Activated CD8-positive, alpha-beta T cell treated with anti-CD3 and anti-CD28 coated beads for 36 hours (primary cell): ENCODE measurements around the gene PARP15. TPM values are rescaled to one million over a fixed set of nuclear protein-coding genes. Genes with fewer than 3 reads are reported as not detected.
"Not testable (repeated sequence)": the region's sequence is repeated elsewhere in the genome, so short reads cannot be mapped to it uniquely, and the experiment has no call there.

Source experiments
- ATAC-seq: fragments of 200-7000 bp; cut with Tn5 transposase; one replicate; pipeline ENCODE4 v1.10.0; 2021; ENCODE audit warnings: mild to moderate bottlenecking, moderate library complexity
- CTCF ChIA-PET: fragments of 350-600 bp; sonication (Branson Sonifier 250); formaldehyde crosslinking; loops from one replicate; lab custom pipeline; 2021; ENCODE audit warnings: antibody characterized with exemption; lab: Charles Lee
- POLR2A ChIA-PET: fragments of 350-600 bp; sonication (Branson Sonifier 250); formaldehyde crosslinking; loops from one replicate; lab custom pipeline; 2021; ENCODE audit warnings: antibody characterized with exemption; lab: Charles Lee
- DNase-seq: peaks from one replicate; pipeline ENCODE4 v3.0.0-alpha.2; 2020
- H3K27ac Mint-ChIP-seq: one replicate; pipeline ENCODE4 v1.8.0; 2021; ENCODE audit warnings: mild to moderate bottlenecking, mixed read lengths
- H3K27me3 Mint-ChIP-seq: one replicate; pipeline ENCODE4 v1.8.0; 2021; ENCODE audit warnings: mixed read lengths
- H3K36me3 Mint-ChIP-seq: one replicate; pipeline ENCODE4 v1.8.0; 2021; ENCODE audit warnings: low read depth, mixed read lengths
- H3K4me1 Mint-ChIP-seq: one replicate; pipeline ENCODE4 v1.8.0; 2021; ENCODE audit warnings: low read depth, mixed read lengths
- H3K4me3 Mint-ChIP-seq: one replicate; pipeline ENCODE4 v1.8.0; 2021; ENCODE audit warnings: mild to moderate bottlenecking, moderate library complexity, mixed read lengths
- H3K9me3 Mint-ChIP-seq: one replicate; pipeline ENCODE4 v1.8.0; 2021; ENCODE audit warnings: mixed read lengths
- CTCF ChIP-seq: fragments of 200-600 bp; IDR thresholded peaks from one replicate; pipeline ENCODE4 v1.8.0; 2022; ENCODE audit warnings: antibody characterized with exemption, mild to moderate bottlenecking
- intact Hi-C: fragments of 100-400 bp; cut with micrococcal nuclease; formaldehyde crosslinking; loops from one replicate; pipeline ENCODE4 v1.10.0; 2022
- total RNA-seq, 2 experiments: library from RNA; stranded (reverse); gene quantifications; one replicate each; pipeline ENCODE4 v1.2.3, GENCODE V29; 2021

Gene PARP15
- total RNA-seq, 2 experiments from 2014 or later = 13.3 to 14.0 TPM

GRCh38 chr3:122564155-122564912, 13.1 kb upstream of the PARP15 start, which contains the start of the genes DTX3L and PARP9:
TSS of gene DTX3L (plus strand) at chr3:122564338. CDS start at chr3:122564427, 89 bp downstream.
TSS of gene PARP9 (minus strand) at chr3:122564300. CDS start at chr3:122559620, 4,680 bp downstream.
- TF ChIP-seq CTCF = no peak
- ChIA-PET CTCF (interaction anchor here (0.9 to 11.8 kb wide), 4 partner anchors 10 to 182 kb away, joined by 3 to 244 read pairs (median 4); partner anchors contain the start of genes MIX23 and PARP14), POLR2A (interaction anchor here (0.6 to 3.6 kb wide), 20 partner anchors 8 to 230 kb away, joined by 3 to 33 read pairs (median 4); partner anchors contain the start of genes HSPBAP1, KPNA1, PARP14 and WDR5B)
- peaks cover 41% of the 10 kb centered on the region for H3K36me3 Mint-ChIP-seq
- peak within 1 kb of the TSS; percentile 76 for H3K4me3 Mint-ChIP-seq
- peaks cover 58% of the 10 kb centered on the region for H3K4me1 Mint-ChIP-seq
- DNase-seq = peak; percentile 78
- H3K9me3 Mint-ChIP-seq = no peaks in the 10 kb centered on the region
- peak within 1 kb of the TSS; percentile 90 for H3K27ac Mint-ChIP-seq
- H3K27me3 Mint-ChIP-seq = no peaks in the 10 kb centered on the region
- peak; percentile 81 for ATAC-seq
- intact Hi-C loops = no loop called here

- H3K4me3 Mint-ChIP-seq, H3K27me3 Mint-ChIP-seq, intact Hi-C loops, DNase-seq, ATAC-seq, H3K9me3 Mint-ChIP-seq: not testable (repeated sequence)
- ChIA-PET CTCF (interaction anchor here (3.7 kb wide), 1 partner anchor 111 kb away, joined by 15 read pairs; no protein-coding TSS in a partner anchor), POLR2A (interaction anchor here (1.0 to 2.3 kb wide), 2 partner anchors 14 to 42 kb away, joined by 3 to 6 read pairs; no protein-coding TSS in a partner anchor)
- peak overlapping the region; percentile 75 for H3K27ac Mint-ChIP-seq
- peaks cover 62% of the 10 kb centered on the region for H3K4me1 Mint-ChIP-seq
- H3K36me3 Mint-ChIP-seq = peaks cover 57% of the 10 kb centered on the region
Measured at GRCh38 chr3:122568131-122568530, 9.3 kb upstream of the PARP15 start.

- DNase-seq (no peak), ATAC-seq (no peak)
- no peak for TF ChIP-seq CTCF
- POLR2A ChIA-PET = interaction anchor here (1.0 to 2.3 kb wide), 2 partner anchors 14 to 41 kb away, joined by 3 to 6 read pairs; no protein-coding TSS in a partner anchor
- intact Hi-C loops = no loop called here
- peaks cover 60% of the 10 kb centered on the region for H3K36me3 Mint-ChIP-seq
- H3K4me3 Mint-ChIP-seq = no peak overlapping the region
- H3K9me3 Mint-ChIP-seq = peaks cover 2% of the 10 kb centered on the region
- H3K4me1 Mint-ChIP-seq = peaks cover 65% of the 10 kb centered on the region
- H3K27ac Mint-ChIP-seq = peak overlapping the region; percentile 52
- H3K27me3 Mint-ChIP-seq = no peaks in the 10 kb centered on the region
- CTCF ChIA-PET = interaction anchor here (3.7 kb wide), 1 partner anchor 110 kb away, joined by 15 read pairs; no protein-coding TSS in a partner anchor
Measured at GRCh38 chr3:122568755-122569154, 8.7 kb upstream of the PARP15 start.

- intact Hi-C loops = no loop called here
- Mint-ChIP-seq H3K4me3 (no peak overlapping the region), H3K36me3 (peaks cover 41% of the 10 kb centered on the region), H3K27ac (peak overlapping the region; percentile 77), H3K27me3 (no peaks in the 10 kb centered on the region), H3K4me1 (peaks cover 66% of the 10 kb centered on the region), H3K9me3 (peaks cover 2% of the 10 kb centered on the region)
- ATAC-seq (peak; percentile 49), DNase-seq (peak; percentile 58)
- ChIA-PET CTCF (interaction anchor here (2.9 kb wide), 1 partner anchor 106 kb away, joined by 19 read pairs; no protein-coding TSS in a partner anchor), POLR2A (interaction anchor here (4.5 kb wide), 1 partner anchor 8 kb away, joined by 33 read pairs; the partner anchor contains the start of genes DTX3L and PARP9)
- no peak for TF ChIP-seq CTCF
Measured at GRCh38 chr3:122572940-122573412, 4.5 kb upstream of the PARP15 start.
